ENCODE data around the gene SOCS3.
A peak's percentile ranks its signal among the peaks of the same experiment; 100 is the strongest.

SOCS3 gene

DNA sequence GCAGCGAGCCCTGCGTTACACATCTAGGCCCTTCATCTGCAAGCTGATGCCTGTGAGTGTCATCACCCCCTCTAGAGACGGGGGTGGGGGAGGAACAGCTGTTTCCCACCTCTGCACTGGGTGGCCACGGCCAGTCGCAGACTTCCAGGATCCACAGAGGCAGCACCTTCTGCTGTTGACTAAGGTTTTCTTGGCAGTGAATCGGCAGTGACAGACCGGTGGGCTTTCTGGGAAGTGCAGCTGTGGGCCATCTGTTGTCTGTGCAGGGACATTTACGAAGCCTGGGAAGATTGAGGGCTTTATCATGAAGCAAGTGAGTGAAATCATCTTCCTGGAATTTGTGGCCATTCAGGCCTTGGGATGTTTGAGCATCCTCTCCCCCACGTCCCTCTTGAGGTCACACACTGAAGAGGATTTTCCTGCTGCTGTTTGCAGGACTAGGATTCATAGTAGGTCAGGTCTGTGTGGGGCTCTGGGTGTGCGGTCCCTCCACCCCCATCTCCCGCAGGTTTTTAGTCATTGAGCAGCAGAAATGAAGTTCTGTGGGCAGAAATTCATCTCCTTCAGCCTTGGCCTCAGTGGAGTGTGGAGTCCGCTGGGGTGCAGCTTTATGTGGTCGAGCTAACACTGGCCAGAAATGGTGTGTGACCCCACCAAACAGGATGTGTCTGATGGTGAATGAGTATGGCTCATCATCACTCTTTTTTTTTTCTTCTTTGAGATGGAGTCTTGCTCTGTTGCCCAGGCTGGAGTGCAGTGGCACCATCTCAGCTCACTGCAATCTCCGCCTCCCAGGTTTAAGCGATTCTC lies 30.6 kb upstream of the SOCS3 start:
- no peak for DNase-seq

DNA sequence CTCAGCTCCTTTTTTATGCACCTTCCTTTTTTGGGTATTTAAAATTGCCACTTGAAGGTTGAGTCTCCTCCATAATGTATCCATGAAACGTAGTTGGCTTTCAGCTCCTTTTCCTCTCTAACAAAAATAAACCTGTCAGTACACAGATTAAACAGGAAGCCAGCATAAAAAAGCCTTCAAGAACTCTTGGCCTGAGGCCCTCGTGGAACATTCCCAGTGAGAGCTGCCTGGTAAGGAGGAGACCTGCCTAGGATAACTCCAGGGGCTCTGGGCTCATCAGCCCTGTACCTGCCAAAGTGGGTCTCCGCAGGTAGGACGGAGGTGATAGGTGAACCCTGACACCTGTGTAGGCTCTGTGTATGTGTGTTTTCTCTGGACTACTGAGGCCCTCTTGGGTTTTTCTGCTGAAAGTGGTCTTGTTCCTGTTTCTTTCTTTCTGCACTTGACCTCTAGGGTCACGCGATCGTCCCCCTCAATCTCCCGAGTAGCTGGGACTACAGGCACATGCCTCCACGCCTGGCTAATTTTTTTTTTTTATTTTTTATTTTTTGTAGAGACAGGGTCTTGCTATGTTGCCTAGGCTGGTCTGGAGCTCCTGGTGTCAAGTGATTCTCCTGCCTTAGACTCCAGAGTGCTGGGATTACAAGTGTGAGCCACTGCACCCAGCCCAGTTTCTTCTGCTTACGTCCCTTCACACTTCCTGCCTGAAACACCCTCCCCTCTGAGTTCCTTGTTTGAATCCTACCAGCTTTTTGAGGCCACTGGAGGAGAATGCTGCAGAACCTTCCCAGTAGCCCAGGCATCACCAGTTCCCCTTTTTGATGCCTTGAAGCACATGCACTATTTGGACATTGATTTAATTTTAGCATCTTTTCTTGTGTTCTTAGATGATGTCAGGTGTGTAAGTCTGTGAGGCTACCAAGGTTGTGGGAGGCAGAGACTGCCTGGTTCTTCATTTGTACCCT lies 28.4 kb upstream of the SOCS3 start:
- no peak for DNase-seq

- DNase-seq: no peak
Observed at GRCh38 chr17:78384479-78385175, 24.8 kb upstream of the SOCS3 start.

GRCh38 chr17:78383725-78384471 lies 24.0 kb upstream of the SOCS3 start:
- peak in 1 of 4 experiments; percentile 34 for DNase-seq

- DNase-seq: peak in 3 of 4 experiments; percentile 24 to 39 (median 33)
Observed at GRCh38 chr17:78381601-78382232, 21.8 kb upstream of the SOCS3 start.

DNA sequence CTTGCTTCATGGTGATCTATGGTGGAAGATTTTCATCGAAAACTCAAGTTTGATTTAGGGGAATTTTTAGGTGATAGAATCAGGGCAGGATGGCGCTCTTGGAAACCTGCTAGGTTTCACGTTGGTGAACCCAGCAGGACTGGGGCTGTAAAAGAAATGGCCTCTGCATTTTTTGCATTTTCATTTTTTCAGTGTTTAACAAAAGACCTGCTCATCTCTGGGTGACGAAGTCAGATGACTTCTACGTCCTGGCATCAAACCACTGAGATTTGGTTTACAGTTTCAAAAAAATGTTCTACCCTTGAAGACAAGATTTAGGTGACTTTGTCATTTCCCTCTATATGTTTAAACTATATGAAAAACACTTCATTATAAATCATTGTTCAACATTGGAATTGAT lies 20.5 kb upstream of the SOCS3 start:
- no peak for DNase-seq

- no peak for DNase-seq
Observed at GRCh38 chr17:78379131-78379491, 19.2 kb upstream of the SOCS3 start.

GRCh38 chr17:78378225-78379130 lies 18.6 kb upstream of the SOCS3 start, which contains the start of gene PGS1:
PGS1 (plus strand) TSS chr17:78378649; CDS start chr17:78378666, 17 bp downstream.
- DNase-seq: peak; percentile 68 to 78 (median 76)

DNA sequence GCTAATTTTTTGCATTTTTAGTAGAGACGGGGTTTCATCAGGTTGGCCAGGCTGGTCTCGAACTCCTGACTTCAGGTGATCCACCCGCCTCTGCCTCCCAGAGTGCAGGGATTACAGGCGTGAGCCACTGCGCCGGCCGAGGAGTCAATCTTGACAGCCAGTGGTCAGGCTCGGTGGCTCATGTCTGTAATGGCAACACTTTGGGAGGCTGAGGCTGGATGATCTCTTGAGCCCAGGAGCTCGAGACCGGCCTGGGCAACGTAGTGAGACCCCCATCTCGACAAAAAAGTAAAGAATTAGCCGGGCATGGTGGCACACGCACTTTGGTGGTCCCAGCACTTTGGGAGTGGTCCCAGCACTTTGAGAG lies 18.0 kb upstream of the SOCS3 start:
- no peak for DNase-seq

- no peak for DNase-seq
Observed at GRCh38 chr17:78376161-78376560, 16.3 kb upstream of the SOCS3 start.

DNA sequence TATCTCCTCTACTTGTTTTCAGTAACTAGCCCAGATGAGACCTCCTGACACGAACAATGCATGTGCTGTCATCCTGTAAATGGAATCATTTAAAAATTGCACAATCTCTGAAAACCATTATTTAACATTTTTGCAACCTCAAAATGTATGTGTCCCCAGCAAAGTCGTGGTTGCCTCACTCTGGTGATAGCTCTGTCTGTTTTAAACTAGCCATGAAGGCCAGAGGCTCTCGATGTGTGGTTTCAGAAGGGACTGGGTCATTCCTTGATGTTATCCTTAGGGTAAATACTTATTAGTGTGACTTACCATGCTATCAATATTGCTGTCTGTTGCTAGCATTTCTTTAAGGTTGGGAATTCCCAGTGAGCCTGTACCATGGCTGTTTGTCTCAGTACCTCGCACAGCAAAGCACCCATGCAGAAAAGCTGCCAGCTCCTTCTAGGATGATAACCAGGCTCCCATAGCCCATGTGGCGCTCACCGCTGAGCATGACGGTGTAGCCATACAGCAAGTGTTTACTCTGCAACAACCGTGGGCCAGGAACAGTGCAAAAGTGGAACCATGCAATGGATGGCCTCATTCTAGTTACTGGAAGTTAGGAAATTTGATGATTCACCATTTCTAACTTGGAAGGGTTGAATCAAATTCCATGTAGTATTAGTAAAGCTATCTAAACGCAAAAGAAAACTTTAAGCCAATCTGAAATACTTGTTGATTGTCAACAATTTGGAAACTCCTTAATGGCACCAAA lies 15.7 kb upstream of the SOCS3 start:
- DNase-seq: no peak

GRCh38 chr17:78374631-78375274 lies 14.9 kb upstream of the SOCS3 start:
- DNase-seq: no peak

DNA sequence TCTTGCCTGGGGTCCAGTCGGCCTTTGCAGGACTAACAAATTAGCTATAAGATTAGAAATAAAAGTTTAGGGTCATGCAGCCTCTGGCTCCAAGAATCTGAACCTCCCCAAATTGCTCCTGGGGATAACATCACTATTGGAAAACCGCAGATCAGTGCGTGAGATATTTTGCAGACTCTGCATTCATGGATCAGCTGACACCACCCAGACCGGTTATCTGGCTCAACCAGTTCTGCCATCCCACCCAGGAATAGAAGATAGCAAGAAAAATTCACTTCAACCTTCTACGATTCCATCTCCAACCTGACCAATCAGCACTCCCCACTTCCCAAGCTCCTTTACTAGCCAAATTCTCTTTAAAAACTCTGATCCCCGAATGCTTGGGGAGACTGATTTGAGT lies 14.3 kb upstream of the SOCS3 start:
- DNase-seq: no peak

- no peak for DNase-seq
Observed at GRCh38 chr17:78372841-78373240, 13.0 kb upstream of the SOCS3 start.

DNA sequence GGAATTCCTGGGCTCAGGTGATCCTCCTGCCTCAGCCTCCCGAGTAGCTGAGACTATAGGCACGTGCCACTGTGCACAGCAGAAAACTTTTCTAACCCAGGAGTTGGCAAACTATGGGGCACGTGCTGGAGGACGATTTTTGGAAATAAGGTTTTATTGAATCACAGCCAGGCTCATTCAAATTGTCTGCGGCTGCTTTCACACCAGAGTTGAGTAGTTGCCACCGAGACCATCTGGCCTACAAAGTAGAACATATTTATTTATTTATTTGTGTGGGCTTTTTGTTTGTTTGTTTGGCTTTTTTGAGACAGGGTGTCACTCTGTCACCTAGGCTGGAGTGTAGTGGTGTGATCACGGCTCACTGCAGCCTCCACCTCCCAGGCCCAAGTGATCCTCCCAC lies 11.2 kb upstream of the SOCS3 start:
- DNase-seq: no peak

GRCh38 chr17:78369791-78370381 lies 10.0 kb upstream of the SOCS3 start:
- no peak for DNase-seq

GRCh38 chr17:78368854-78369495 lies 9.1 kb upstream of the SOCS3 start:
- DNase-seq: no peak

- DNase-seq: no peak
Observed at GRCh38 chr17:78368348-78368747, 8.5 kb upstream of the SOCS3 start.

GRCh38 chr17:78367193-78367592 lies 7.3 kb upstream of the SOCS3 start:
- DNase-seq: no peak
